Effector memory CD8-positive, alpha-beta T cell (primary cell): ENCODE results near the gene P2RX3.

Experiments
- ATAC-seq: fragments of 150-1000 bp; cut with Tn5 transposase; replicated peaks from 2 replicates; pipeline ENCODE4 v1.10.0; 2021; ENCODE audit warnings: mild to moderate bottlenecking, moderate library complexity
- DNase-seq, 3 experiments: peaks; one replicate each; pipeline ENCODE4 v3.0.0; 2021
- H3K27ac Mint-ChIP-seq, 2 donors: one replicate each; pipeline ENCODE4 v1.8.0; 2022; ENCODE audit warnings: mild to moderate bottlenecking in 2 of 2, mixed read lengths in 2 of 2, moderate library complexity in 2 of 2
- H3K27me3 Mint-ChIP-seq, 2 donors: one replicate each; pipeline ENCODE4 v1.8.0; 2022; ENCODE audit warnings: mixed read lengths in 2 of 2
- H3K36me3 Mint-ChIP-seq: one replicate; pipeline ENCODE4 v1.8.0; 2022; ENCODE audit warnings: mild to moderate bottlenecking, moderate library complexity, mixed read lengths; ENCODE audit not compliant: insufficient read depth
- H3K4me1 Mint-ChIP-seq, 2 donors: one replicate each; pipeline ENCODE4 v1.8.0; 2022; ENCODE audit warnings: low read depth in 2 of 2, mixed read lengths in 2 of 2
- H3K4me3 Mint-ChIP-seq, 2 donors: one replicate each; pipeline ENCODE4 v1.8.0; 2022; ENCODE audit warnings: mild to moderate bottlenecking in 2 of 2, mixed read lengths in 2 of 2, moderate library complexity in 2 of 2
- H3K9me3 Mint-ChIP-seq, 2 donors: one replicate each; pipeline ENCODE4 v1.8.0; 2022; ENCODE audit warnings: mixed read lengths in 2 of 2

Gene P2RX3

GRCh38 chr11:57305523-57305922 is 32.6 kb upstream of the P2RX3 start:
- Mint-ChIP-seq H3K36me3 (peaks cover 8% of the 10 kb centered on the region), H3K4me1 (peaks cover 0 to 6% of the 10 kb centered on the region in 2 donors), H3K27me3 (no peaks in the 10 kb centered on the region), H3K4me3 (no peak overlapping the region), H3K27ac (peak overlapping the region in 1 of 2 donors; percentile 20), H3K9me3 (no peaks in the 10 kb centered on the region)
- DNase-seq (no peak), ATAC-seq (no peak)

GRCh38 chr11:57306161-57306876 is 31.8 kb upstream of the P2RX3 start:
- H3K4me3 Mint-ChIP-seq = no peak overlapping the region
- peaks cover 0 to 12% of the 10 kb centered on the region in 2 donors for H3K4me1 Mint-ChIP-seq
- DNase-seq (no peak), ATAC-seq (no peak)
- H3K9me3 Mint-ChIP-seq = no peaks in the 10 kb centered on the region
- H3K27ac Mint-ChIP-seq = no peak overlapping the region
- peaks cover 8% of the 10 kb centered on the region for H3K36me3 Mint-ChIP-seq
- H3K27me3 Mint-ChIP-seq = no peaks in the 10 kb centered on the region

DNA sequence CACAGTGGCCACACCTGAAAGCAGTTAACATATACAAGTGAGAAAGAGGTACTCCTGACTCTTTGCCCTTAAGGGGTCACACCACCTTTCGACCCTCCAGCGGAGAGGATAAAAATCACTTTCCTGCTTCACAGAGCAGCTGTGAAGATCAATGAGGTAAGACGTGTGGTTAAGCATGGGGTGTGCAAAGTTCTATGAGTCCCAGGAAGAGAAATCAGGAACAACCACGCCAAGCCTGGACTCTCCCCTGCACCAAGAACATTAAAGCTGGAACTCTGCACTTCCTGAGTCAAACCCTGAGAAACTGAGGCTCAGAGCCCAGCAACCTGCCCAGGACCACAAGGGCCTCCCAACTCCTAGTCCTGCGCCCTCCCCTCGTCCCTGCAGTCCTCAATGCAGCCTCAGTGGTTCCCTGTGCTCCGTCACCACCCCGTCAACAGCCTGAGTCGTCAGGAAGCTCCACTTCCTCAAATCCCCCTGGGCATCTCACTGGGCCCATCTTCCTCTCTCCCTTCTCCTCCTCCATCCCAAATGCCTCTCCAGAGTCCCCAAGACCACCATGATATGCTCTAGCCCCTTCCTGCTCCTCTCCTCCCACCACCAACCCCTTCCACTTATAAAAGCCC is 31.1 kb upstream of the P2RX3 start:
- H3K27ac Mint-ChIP-seq = no peak overlapping the region
- peaks cover 8% of the 10 kb centered on the region for H3K36me3 Mint-ChIP-seq
- peaks cover under 1 to 14% of the 10 kb centered on the region in 2 donors for H3K4me1 Mint-ChIP-seq
- no peak overlapping the region for H3K4me3 Mint-ChIP-seq
- no peaks in the 10 kb centered on the region for H3K9me3 Mint-ChIP-seq
- DNase-seq (no peak), ATAC-seq (no peak)
- no peaks in the 10 kb centered on the region for H3K27me3 Mint-ChIP-seq

DNA sequence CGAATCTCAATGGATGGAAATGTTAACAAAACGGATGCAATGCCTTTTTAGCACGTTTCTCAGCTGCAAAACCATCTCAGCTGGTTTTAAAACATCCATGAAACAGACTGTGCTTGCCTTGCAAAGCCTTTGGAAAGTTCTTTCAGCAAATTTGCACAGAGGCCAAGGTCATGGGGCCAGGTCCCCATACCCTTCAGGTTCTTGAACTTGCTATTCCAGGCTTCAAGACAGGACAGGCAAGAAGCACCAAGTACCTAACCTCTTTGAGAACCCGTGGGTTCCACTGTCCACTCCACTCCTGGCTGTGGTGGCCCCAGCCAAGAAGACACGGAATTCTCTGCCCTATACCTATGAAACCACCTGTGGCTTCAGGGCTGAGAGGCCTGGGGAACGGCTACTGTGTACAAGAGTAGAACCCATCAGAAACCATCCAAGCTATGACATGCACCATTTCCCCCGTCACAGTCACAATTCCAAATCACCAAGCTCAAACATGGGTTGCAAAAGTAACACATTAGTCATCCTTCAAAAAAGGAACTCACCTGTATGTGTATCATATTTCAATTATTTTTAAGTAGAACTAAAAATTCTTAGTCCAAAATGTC is 30.4 kb upstream of the P2RX3 start:
- Mint-ChIP-seq H3K4me1 (peaks cover 4 to 15% of the 10 kb centered on the region in 2 donors), H3K27me3 (no peaks in the 10 kb centered on the region), H3K4me3 (no peak overlapping the region), H3K27ac (no peak overlapping the region), H3K9me3 (no peaks in the 10 kb centered on the region), H3K36me3 (peaks cover 8% of the 10 kb centered on the region)
- DNase-seq = no peak
- ATAC-seq = no peak

DNA sequence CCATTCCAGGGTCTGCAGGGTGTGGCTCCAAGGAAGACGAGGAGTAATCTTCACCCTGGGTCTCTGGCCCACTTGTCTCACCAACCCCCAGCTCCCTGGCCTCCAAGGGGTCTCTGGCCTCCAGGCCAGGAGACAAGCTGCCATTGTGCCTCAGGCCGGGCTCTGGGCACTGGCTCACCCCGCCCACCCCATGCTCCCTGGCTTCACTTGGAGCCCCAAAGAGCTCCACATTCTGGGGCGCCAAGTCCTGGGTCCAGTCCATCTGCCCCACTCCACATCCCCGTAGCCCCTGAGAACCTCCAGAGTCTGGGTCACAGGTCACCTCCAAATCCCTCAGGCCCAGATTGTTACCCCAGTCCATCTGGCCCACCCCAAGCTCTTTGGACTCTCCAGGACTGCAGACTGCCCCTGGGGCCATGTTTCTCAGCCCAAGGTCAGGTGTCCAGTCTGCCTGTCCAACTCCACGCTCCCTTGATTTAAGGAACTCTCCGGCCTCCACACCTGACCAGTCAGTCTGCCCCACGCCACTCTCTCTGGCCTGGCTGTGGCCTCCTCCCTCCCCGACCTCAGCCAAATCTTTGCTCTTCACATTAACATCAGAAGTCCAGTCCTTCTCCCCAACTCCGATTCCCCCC is 29.6 kb upstream of the P2RX3 start:
- Mint-ChIP-seq H3K9me3 (no peaks in the 10 kb centered on the region), H3K36me3 (peaks cover 8% of the 10 kb centered on the region), H3K4me1 (peaks cover 4 to 15% of the 10 kb centered on the region in 2 donors), H3K27me3 (no peaks in the 10 kb centered on the region), H3K27ac (peak overlapping the region in 1 of 2 donors; percentile 30), H3K4me3 (no peak overlapping the region)
- ATAC-seq (no peak), DNase-seq (no peak)

DNA sequence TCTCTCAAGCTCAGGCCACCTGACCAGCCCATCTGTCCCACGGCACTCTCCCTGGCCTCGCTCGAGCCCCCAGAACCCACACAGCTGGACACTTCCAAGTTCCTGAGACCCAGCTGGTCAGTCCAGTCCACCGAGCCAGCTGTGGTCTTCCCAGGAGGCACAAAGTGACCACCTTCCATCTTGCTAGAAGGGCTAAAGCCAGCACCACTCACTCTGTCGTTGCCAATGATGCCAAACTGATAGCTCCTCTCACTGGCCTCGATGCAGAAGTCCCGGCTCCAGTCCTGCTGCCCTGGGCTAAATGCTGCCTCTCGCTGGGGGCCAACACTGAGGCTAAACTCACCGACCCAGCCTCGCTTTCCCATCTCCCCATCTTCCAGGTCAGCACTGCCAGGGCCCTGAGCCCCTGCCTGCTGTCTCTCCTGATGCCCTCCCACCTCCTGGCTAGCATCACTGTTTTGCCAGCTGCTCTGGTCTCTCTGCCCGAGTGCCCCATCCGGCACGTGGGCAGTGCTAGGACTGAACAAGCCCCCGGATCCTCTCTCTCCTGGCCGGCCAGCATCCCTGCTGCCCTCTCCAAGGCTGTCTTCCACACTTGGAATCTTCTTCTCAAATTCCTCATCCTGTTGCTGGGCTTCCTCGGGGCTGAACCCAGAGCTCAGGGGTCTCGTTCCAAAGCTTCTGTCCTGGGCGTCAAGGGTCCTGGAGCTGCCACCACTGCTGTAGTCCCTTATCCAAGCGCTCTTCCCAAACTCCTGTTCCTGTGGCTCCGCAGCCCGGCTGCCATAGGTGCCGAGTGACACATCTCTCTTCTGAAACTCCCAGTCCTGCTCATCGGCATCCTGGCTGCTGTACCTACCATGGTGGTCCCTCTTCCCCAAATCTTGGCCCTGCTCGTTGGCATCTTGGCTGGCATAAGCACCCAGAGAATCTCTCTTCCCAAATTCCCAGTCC is 28.8 kb upstream of the P2RX3 start:
- H3K27me3 Mint-ChIP-seq = no peaks in the 10 kb centered on the region
- H3K9me3 Mint-ChIP-seq = no peaks in the 10 kb centered on the region
- ATAC-seq = no peak
- peak overlapping the region in 1 of 2 donors; percentile 30 for H3K27ac Mint-ChIP-seq
- no peak for DNase-seq
- peaks cover 4 to 13% of the 10 kb centered on the region in 2 donors for H3K4me1 Mint-ChIP-seq
- peaks cover 3% of the 10 kb centered on the region for H3K36me3 Mint-ChIP-seq
- no peak overlapping the region for H3K4me3 Mint-ChIP-seq

GRCh38 chr11:57310091-57310490 is 28.1 kb upstream of the P2RX3 start:
- Mint-ChIP-seq H3K27me3 (no peaks in the 10 kb centered on the region), H3K9me3 (no peaks in the 10 kb centered on the region), H3K36me3 (peaks cover 3% of the 10 kb centered on the region), H3K4me1 (peaks cover 4 to 13% of the 10 kb centered on the region in 2 donors), H3K4me3 (no peak overlapping the region), H3K27ac (peak overlapping the region in 1 of 2 donors; percentile 15)
- DNase-seq (no peak), ATAC-seq (no peak)

- DNase-seq (no peak), ATAC-seq (no peak)
- peaks cover 4 to 13% of the 10 kb centered on the region in 2 donors for H3K4me1 Mint-ChIP-seq
- H3K36me3 Mint-ChIP-seq = peaks cover 3% of the 10 kb centered on the region
- no peaks in the 10 kb centered on the region for H3K9me3 Mint-ChIP-seq
- H3K4me3 Mint-ChIP-seq = peak overlapping the region; percentile 44 to 51
- H3K27me3 Mint-ChIP-seq = no peaks in the 10 kb centered on the region
- H3K27ac Mint-ChIP-seq = peak overlapping the region in 1 of 2 donors; percentile 30
Observed at GRCh38 chr11:57310630-57311086, 27.5 kb upstream of the P2RX3 start.

DNA sequence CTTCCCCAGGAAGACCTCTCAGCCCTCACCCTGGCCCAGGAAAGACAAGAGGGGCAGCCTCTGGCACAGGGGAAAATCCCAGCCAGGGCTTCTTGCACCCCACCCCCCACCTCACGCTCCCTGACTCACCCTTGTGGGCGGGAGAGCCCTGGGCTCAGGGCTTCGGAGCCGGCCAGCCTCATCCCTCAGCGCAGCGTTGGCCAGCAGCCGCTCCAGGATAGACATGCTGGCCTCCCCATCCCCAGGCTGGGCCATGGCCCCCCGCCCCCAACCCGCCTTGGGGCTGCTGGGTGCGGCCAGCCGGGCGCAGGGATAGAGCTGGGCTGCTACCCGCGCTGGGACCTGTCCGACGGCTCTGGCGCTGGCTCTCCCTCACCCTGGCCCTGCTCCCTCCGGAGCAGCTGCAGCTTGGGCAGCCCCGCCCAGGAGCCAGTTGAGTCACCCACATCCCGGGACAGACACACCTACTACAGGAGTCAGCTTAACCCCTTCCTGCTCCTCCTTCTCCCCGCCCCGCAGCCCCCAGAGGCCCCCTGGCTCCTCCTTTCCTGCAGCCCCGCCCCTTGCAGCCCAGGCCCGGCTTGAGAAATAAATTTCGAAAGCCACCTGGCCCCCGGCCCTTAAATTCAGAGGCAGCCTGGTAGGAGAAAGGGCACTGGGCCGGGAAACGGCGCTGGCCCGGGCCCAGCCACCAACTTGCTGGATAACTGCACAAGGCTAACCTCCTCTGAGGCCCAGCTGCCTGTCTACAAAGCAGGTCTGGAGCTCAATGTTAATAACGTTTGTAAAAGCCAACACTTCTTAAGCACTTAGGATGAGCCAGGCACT is 26.8 kb upstream of the P2RX3 start:
- DNase-seq = no peak
- peak; percentile 66 for ATAC-seq
- peaks cover 3% of the 10 kb centered on the region for H3K36me3 Mint-ChIP-seq
- H3K4me1 Mint-ChIP-seq = peaks cover 4 to 13% of the 10 kb centered on the region in 2 donors
- H3K4me3 Mint-ChIP-seq = peak overlapping the region; percentile 44 to 51
- no peaks in the 10 kb centered on the region for H3K9me3 Mint-ChIP-seq
- peak overlapping the region in 1 of 2 donors; percentile 30 for H3K27ac Mint-ChIP-seq
- H3K27me3 Mint-ChIP-seq = no peaks in the 10 kb centered on the region

- no peaks in the 10 kb centered on the region for H3K27me3 Mint-ChIP-seq
- H3K4me1 Mint-ChIP-seq = peaks cover 4 to 9% of the 10 kb centered on the region in 2 donors
- H3K27ac Mint-ChIP-seq = peak overlapping the region; percentile 42 to 76
- no peaks in the 10 kb centered on the region for H3K36me3 Mint-ChIP-seq
- no peaks in the 10 kb centered on the region for H3K9me3 Mint-ChIP-seq
- no peak for DNase-seq
- no peak for ATAC-seq
- peak overlapping the region; percentile 40 to 70 for H3K4me3 Mint-ChIP-seq
Observed at GRCh38 chr11:57312511-57313021, 25.6 kb upstream of the P2RX3 start.

GRCh38 chr11:57313071-57313787 is 24.9 kb upstream of the P2RX3 start:
- DNase-seq (no peak), ATAC-seq (no peak)
- no peaks in the 10 kb centered on the region for H3K36me3 Mint-ChIP-seq
- H3K27ac Mint-ChIP-seq = peak overlapping the region in 1 of 2 donors; percentile 42
- no peaks in the 10 kb centered on the region for H3K27me3 Mint-ChIP-seq
- H3K4me1 Mint-ChIP-seq = peaks cover 4 to 9% of the 10 kb centered on the region in 2 donors
- no peak overlapping the region for H3K4me3 Mint-ChIP-seq
- H3K9me3 Mint-ChIP-seq = no peaks in the 10 kb centered on the region
